Measurements from ENCODE around the gene ELAC1. TPM values are rescaled to one million over a fixed set of nuclear protein-coding genes. Genes with fewer than 3 reads are reported as not detected.

ELAC1 gene
- total RNA-seq, 1 donor from 2014 or later, result 8.4 TPM

- no peak overlapping the region for H3K4me3 Mint-ChIP-seq (ENCODE audit: unreplicated experiment)
- H3K4me1 Mint-ChIP-seq (ENCODE audit: low read depth), result peaks cover 5% of the 10 kb centered on the region
- no peak overlapping the region for H3K27ac Mint-ChIP-seq (ENCODE audit: unreplicated experiment)
These were observed 34.2 kb upstream of the ELAC1 start for GRCh38 chr18:50933684-50934083.

GRCh38 chr18:50934545-50935211 is 33.2 kb upstream of the ELAC1 start:
- Mint-ChIP-seq H3K4me3 (ENCODE audit: unreplicated experiment) (no peak overlapping the region), H3K27ac (ENCODE audit: unreplicated experiment) (no peak overlapping the region), H3K9me3 (ENCODE audit: low read depth) (no peaks in the 10 kb centered on the region), H3K27me3 (ENCODE audit: low read depth) (no peaks in the 10 kb centered on the region), H3K36me3 (ENCODE audit: low read depth) (peaks cover 11% of the 10 kb centered on the region), H3K4me1 (ENCODE audit: low read depth) (peaks cover 5% of the 10 kb centered on the region)
- DNase-seq (ENCODE audit: low spot score), result no peak
- TF ChIP-seq CTCF (IDR thresholded peaks at IDR 0.05), result no peak

More at GRCh38 chr18:50933684-50934083, 34.2 kb upstream of the ELAC1 start:
- DNase-seq (ENCODE audit: low spot score), result no peak
- Mint-ChIP-seq H3K9me3 (ENCODE audit: low read depth) (no peaks in the 10 kb centered on the region), H3K36me3 (ENCODE audit: low read depth) (peaks cover 11% of the 10 kb centered on the region), H3K27me3 (ENCODE audit: low read depth) (no peaks in the 10 kb centered on the region)
- no peak for TF ChIP-seq CTCF (IDR thresholded peaks at IDR 0.05)

- H3K27me3 Mint-ChIP-seq (ENCODE audit: low read depth), result no peaks in the 10 kb centered on the region
- no peak for DNase-seq (ENCODE audit: low spot score)
These were observed 32.2 kb upstream of the ELAC1 start for GRCh38 chr18:50935493-50936191.

GRCh38 chr18:50937183-50937582 is 30.7 kb upstream of the ELAC1 start:
- no peak for TF ChIP-seq CTCF (IDR thresholded peaks at IDR 0.05)
- peaks cover 11% of the 10 kb centered on the region for H3K36me3 Mint-ChIP-seq (ENCODE audit: low read depth)
- H3K27ac Mint-ChIP-seq (ENCODE audit: unreplicated experiment), result no peak overlapping the region
- no peaks in the 10 kb centered on the region for H3K9me3 Mint-ChIP-seq (ENCODE audit: low read depth)
- no peak for DNase-seq (ENCODE audit: low spot score)
- peaks cover 5% of the 10 kb centered on the region for H3K4me1 Mint-ChIP-seq (ENCODE audit: low read depth)
- H3K4me3 Mint-ChIP-seq (ENCODE audit: unreplicated experiment), result no peak overlapping the region
- H3K27me3 Mint-ChIP-seq (ENCODE audit: low read depth), result no peaks in the 10 kb centered on the region

More at GRCh38 chr18:50935493-50936191, 32.2 kb upstream of the ELAC1 start:
- Mint-ChIP-seq H3K36me3 (ENCODE audit: low read depth) (peaks cover 11% of the 10 kb centered on the region), H3K4me1 (ENCODE audit: low read depth) (peaks cover 5% of the 10 kb centered on the region), H3K4me3 (ENCODE audit: unreplicated experiment) (no peak overlapping the region), H3K9me3 (ENCODE audit: low read depth) (no peaks in the 10 kb centered on the region), H3K27ac (ENCODE audit: unreplicated experiment) (no peak overlapping the region)
- no peak for TF ChIP-seq CTCF (IDR thresholded peaks at IDR 0.05)

GRCh38 chr18:50938912-50939311 is 28.9 kb upstream of the ELAC1 start:
- Mint-ChIP-seq H3K36me3 (ENCODE audit: low read depth) (peaks cover 9% of the 10 kb centered on the region), H3K9me3 (ENCODE audit: low read depth) (no peaks in the 10 kb centered on the region), H3K4me1 (ENCODE audit: low read depth) (no peaks in the 10 kb centered on the region), H3K4me3 (ENCODE audit: unreplicated experiment) (no peak overlapping the region), H3K27me3 (ENCODE audit: low read depth) (no peaks in the 10 kb centered on the region), H3K27ac (ENCODE audit: unreplicated experiment) (no peak overlapping the region)
- no peak for DNase-seq (ENCODE audit: low spot score)
- TF ChIP-seq CTCF (IDR thresholded peaks at IDR 0.05), result no peak
